ENCODE measurements around the gene HOXD3.

HOXD3 gene

GRCh38 chr2:176156807-176157498 is at the start of gene HOXD3:
Gene HOXD3, plus strand, starts transcription at chr2:176157307. Its CDS starts 11,808 bp downstream, at chr2:176169115.
- H3K9me3 ChIP-seq (ENCODE audit: insufficient read depth, low read length, severe bottlenecking) = no peaks in the 10 kb centered on the region
- H2AFZ ChIP-seq (ENCODE audit: low read depth, low read length) = no peak within 1 kb of the TSS
- H3K4me3 ChIP-seq (ENCODE audit: low read depth in 1 of 2, low read length in 2 of 2) = no peak within 1 kb of the TSS
- H3K4me2 ChIP-seq (ENCODE audit: insufficient read depth, low read length) = no peak within 1 kb of the TSS
- H3K27ac ChIP-seq (ENCODE audit: low read length) = no peak within 1 kb of the TSS
- no peaks in the 10 kb centered on the region for H3K4me1 ChIP-seq (ENCODE audit: insufficient read depth, low read length)
- H3K79me2 ChIP-seq (ENCODE audit: insufficient read depth, low read length) = no peaks in the 10 kb centered on the region
- H3K27me3 ChIP-seq (ENCODE audit: insufficient read depth, low read length, poor library complexity) = peaks cover 4% of the 10 kb centered on the region
- ATAC-seq (ENCODE audit: insufficient read depth, low read depth) (no peak), DNase-seq (no peak)
- H3K36me3 ChIP-seq (ENCODE audit: insufficient read depth, low read length) = no peaks in the 10 kb centered on the region
- no peak for TF ChIP-seq EZH2 (IDR thresholded peaks at IDR 0.05; ENCODE audit: borderline replicate concordance, low read depth, low read length, severe bottlenecking)
- TF ChIP-seq CTCF (IDR thresholded peaks at IDR 0.05; ENCODE audit: borderline replicate concordance, extremely low read depth, low read length, poor library complexity, severe bottlenecking) = no peak
- H4K20me1 ChIP-seq (ENCODE audit: insufficient read depth, low read length) = no peaks in the 10 kb centered on the region
- H3K9ac ChIP-seq (ENCODE audit: low read depth, low read length) = no peak within 1 kb of the TSS

GRCh38 chr2:176107731-176108181 is 49.4 kb upstream of the HOXD3 start:
- H3K4me2 ChIP-seq (ENCODE audit: insufficient read depth, low read length) = no peak overlapping the region
- no peaks in the 10 kb centered on the region for H3K4me1 ChIP-seq (ENCODE audit: insufficient read depth, low read length)
- H3K4me3 ChIP-seq (ENCODE audit: low read depth in 1 of 2, low read length in 2 of 2) = no peak overlapping the region
- no peaks in the 10 kb centered on the region for H3K27me3 ChIP-seq (ENCODE audit: insufficient read depth, low read length, poor library complexity)
- H3K36me3 ChIP-seq (ENCODE audit: insufficient read depth, low read length) = no peaks in the 10 kb centered on the region
- no peak overlapping the region for H2AFZ ChIP-seq (ENCODE audit: low read depth, low read length)
- no peak overlapping the region for H3K27ac ChIP-seq (ENCODE audit: low read length)
- no peaks in the 10 kb centered on the region for H3K9me3 ChIP-seq (ENCODE audit: insufficient read depth, low read length, severe bottlenecking)
- ATAC-seq (ENCODE audit: insufficient read depth, low read depth) (no peak), DNase-seq (no peak)
- no peaks in the 10 kb centered on the region for H3K79me2 ChIP-seq (ENCODE audit: insufficient read depth, low read length)
- H4K20me1 ChIP-seq (ENCODE audit: insufficient read depth, low read length) = no peaks in the 10 kb centered on the region
- TF ChIP-seq CTCF (IDR thresholded peaks at IDR 0.05; ENCODE audit: borderline replicate concordance, extremely low read depth, low read length, poor library complexity, severe bottlenecking) (no peak), EZH2 (IDR thresholded peaks at IDR 0.05; ENCODE audit: borderline replicate concordance, low read depth, low read length, severe bottlenecking) (no peak)
- no peak overlapping the region for H3K9ac ChIP-seq (ENCODE audit: low read depth, low read length)

- no peak overlapping the region for H3K4me2 ChIP-seq (ENCODE audit: insufficient read depth, low read length)
- H3K36me3 ChIP-seq (ENCODE audit: insufficient read depth, low read length) = no peaks in the 10 kb centered on the region
- H3K9me3 ChIP-seq (ENCODE audit: insufficient read depth, low read length, severe bottlenecking) = no peaks in the 10 kb centered on the region
- no peak overlapping the region for H3K9ac ChIP-seq (ENCODE audit: low read depth, low read length)
- no peak for DNase-seq
- no peaks in the 10 kb centered on the region for H3K79me2 ChIP-seq (ENCODE audit: insufficient read depth, low read length)
- no peaks in the 10 kb centered on the region for H4K20me1 ChIP-seq (ENCODE audit: insufficient read depth, low read length)
- H2AFZ ChIP-seq (ENCODE audit: low read depth, low read length) = no peak overlapping the region
- H3K27me3 ChIP-seq (ENCODE audit: insufficient read depth, low read length, poor library complexity) = no peaks in the 10 kb centered on the region
- no peaks in the 10 kb centered on the region for H3K4me1 ChIP-seq (ENCODE audit: insufficient read depth, low read length)
- no peak for ATAC-seq (ENCODE audit: insufficient read depth, low read depth)
- TF ChIP-seq EZH2 (IDR thresholded peaks at IDR 0.05; ENCODE audit: borderline replicate concordance, low read depth, low read length, severe bottlenecking) = no peak
- TF ChIP-seq CTCF (IDR thresholded peaks at IDR 0.05; ENCODE audit: borderline replicate concordance, extremely low read depth, low read length, poor library complexity, severe bottlenecking) = no peak
- no peak overlapping the region for H3K4me3 ChIP-seq (ENCODE audit: low read depth in 1 of 2, low read length in 2 of 2)
- no peak overlapping the region for H3K27ac ChIP-seq (ENCODE audit: low read length)
These were observed 47.8 kb upstream of the HOXD3 start for GRCh38 chr2:176109192-176109901.
